IgD-negative memory B cell (primary cell): ENCODE data around the gene TMEM151A. TPM values are rescaled to one million over a fixed set of nuclear protein-coding genes. Genes with fewer than 3 reads are reported as not detected.
"Not testable (repeated sequence)": the region's sequence is repeated elsewhere in the genome, so short reads cannot be mapped to it uniquely, and the experiment has no call there.

Experiments used
- H3K27ac Mint-ChIP-seq, 3 donors: one replicate each; pipeline ENCODE4 v1.8.0; 2020 to 2022; ENCODE audit warnings: mild to moderate bottlenecking in 3 of 3, mixed read lengths in 3 of 3, moderate library complexity in 1 of 3
- H3K27me3 Mint-ChIP-seq: one replicate; pipeline ENCODE4 v1.8.0; 2021; ENCODE audit warnings: mixed read lengths
- H3K36me3 Mint-ChIP-seq: one replicate; pipeline ENCODE4 v1.8.0; 2020; ENCODE audit warnings: mild to moderate bottlenecking, mixed read lengths
- H3K4me1 Mint-ChIP-seq, 3 donors: one replicate each; pipeline ENCODE4 v1.8.0; 2020 to 2022; ENCODE audit warnings: mixed read lengths in 3 of 3, mild to moderate bottlenecking in 1 of 3
- H3K4me3 Mint-ChIP-seq, 4 donors: one replicate each; pipeline ENCODE4 v1.8.0; 2020 to 2022; ENCODE audit warnings: mild to moderate bottlenecking in 4 of 4, mixed read lengths in 4 of 4, moderate library complexity in 3 of 4
- H3K9me3 Mint-ChIP-seq, 3 donors: one replicate each; pipeline ENCODE4 v1.8.0; 2020 to 2021; ENCODE audit warnings: mixed read lengths in 3 of 3, mild to moderate bottlenecking in 1 of 3
- polyA plus RNA-seq: library from polyadenylated mRNA; unstranded; fragments of 300-500 nt; fragmentation: Illumina TruSeq; gene quantifications from one replicate; pipeline ENCODE4 v1.2.3, GENCODE V29; 2021

TMEM151A gene
- not detected for polyA plus RNA-seq

DNA sequence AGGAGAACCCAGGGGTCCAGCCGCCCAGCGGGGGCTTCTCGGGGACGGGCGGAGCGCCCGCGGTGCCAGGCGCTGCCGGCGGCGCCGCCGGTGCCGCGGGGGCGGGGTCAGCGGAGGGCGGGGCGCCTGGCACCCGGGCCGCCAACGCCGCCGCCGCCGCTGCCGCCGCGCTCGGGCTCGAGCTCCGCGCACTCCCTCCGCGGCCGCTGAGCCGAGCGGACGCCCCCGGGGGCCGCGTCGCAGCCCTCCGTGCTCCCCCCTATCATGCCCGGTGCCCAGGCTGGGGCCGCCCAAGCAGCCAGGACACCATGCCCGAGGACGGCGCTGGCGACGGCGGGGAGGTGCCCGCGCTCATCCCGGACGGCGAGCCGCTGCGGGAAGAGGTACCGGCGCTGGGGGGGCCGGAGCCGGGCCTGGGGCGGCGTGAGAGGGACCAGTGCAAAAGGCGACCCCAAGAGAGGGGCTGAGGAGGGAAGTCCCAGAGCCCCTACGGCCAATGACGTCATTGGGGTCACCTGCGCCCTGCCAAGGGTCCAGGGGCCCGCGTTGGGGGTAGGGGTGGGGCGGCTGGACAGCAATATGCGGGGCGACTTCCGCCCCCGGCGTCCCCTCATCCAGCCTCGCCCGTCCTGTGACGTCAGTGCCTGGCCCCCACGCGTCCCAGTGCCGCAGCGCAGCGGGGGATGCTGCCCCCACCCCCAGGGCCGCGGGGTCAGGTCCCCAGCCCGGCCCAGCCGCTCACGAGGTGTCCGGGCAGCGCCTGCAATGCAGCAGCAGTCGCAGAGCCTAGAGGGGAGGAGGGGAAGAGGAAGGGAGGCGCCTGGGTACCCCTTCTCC, at the start of gene TMEM151A:
TSS of gene TMEM151A (plus strand) at position 189 of the 837 bp plus-strand sequence. CDS start at position 309, 120 bp downstream.
- Mint-ChIP-seq H3K27me3 (peaks cover 15% of the 10 kb centered on the region), H3K27ac (peak within 1 kb of the TSS in 2 of 3 donors; percentile 74 to 83), H3K4me1 (peaks cover 13 to 22% (median 16%) of the 10 kb centered on the region in 3 donors), H3K9me3 (no peaks in the 10 kb centered on the region), H3K36me3 (peaks cover 4% of the 10 kb centered on the region), H3K4me3 (peak within 1 kb of the TSS; percentile 61 to 92 (median 88))

DNA sequence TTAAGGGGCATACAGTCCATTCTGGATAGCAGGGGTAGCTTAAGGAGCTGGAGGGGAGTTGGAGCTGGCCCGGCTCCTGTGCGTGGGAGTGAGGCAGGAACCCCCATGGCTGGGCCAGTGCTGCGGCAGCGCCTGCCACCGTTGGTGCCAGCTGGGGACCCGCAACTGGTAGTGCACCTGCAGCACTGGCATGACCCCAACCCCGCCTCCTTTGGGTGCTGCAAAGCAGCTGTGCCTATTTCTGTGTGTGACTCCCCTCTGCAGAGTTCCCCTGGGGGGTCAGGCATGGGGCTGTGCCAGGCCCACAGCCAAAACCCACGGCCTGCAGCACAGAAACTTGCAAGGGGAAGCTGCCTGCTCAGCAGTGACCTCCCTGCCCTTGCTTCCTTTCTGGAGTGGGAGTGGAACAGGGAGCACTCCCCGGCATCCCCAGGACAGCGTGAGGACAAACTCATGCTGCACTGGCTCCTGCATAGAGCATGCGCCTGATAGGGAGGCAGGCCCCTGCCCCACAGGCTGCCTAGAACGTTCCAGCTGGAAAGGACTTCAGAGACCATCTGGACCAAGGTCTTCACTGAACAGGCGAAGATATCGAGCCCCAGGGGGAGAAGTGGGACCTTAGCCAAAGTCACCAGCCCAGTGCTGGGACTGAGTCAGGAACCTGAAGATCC, 49.5 kb upstream of the TMEM151A start:
- Mint-ChIP-seq H3K27me3 (no peaks in the 10 kb centered on the region), H3K4me3 (no peak overlapping the region), H3K36me3 (no peaks in the 10 kb centered on the region), H3K9me3 (no peaks in the 10 kb centered on the region), H3K4me1 (peaks cover 0 to 4% (median 0%) of the 10 kb centered on the region in 3 donors), H3K27ac (peak overlapping the region in 1 of 3 donors; percentile 50)

DNA sequence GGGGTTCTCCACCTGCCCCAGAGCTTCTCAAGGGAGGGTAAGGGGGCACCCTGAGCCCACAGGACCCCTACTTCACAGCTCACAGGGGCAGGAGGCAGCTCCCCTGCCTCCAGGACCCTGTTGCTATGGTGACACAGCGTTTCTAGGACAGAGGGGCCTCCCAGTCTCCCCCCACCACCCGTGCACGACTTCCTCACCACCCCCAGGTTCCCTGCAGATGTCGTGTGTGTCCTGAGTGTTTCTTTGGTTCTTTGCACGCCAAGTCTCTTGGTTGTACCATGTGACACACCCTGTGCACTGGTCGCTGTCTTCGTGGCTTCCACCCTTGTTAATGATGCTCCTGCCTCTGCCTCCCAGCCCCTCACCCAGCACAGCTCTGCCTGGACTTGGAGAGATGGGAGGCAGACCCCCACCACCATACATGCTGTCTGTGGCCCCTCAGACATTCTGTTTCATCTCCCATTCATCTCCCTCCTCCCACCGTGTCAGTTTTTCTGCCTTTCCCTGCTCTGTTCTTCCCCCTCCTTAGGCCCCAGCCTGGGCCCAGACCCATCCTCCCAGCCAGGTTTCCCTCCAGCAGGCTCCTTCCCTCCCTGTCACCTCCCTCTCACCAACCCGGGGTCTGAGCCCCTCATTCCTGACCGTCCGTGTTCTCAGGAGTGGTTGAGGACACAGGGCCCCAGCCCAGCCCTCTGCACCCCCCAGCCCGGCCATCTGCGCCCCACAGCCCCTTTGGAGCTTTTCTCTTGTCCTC, 47.7 kb upstream of the TMEM151A start:
- H3K9me3 Mint-ChIP-seq = no peaks in the 10 kb centered on the region
- H3K27me3 Mint-ChIP-seq = no peaks in the 10 kb centered on the region
- H3K4me3 Mint-ChIP-seq = no peak overlapping the region
- no peaks in the 10 kb centered on the region for H3K36me3 Mint-ChIP-seq
- H3K4me1 Mint-ChIP-seq = peaks cover 0 to 9% (median 1%) of the 10 kb centered on the region in 3 donors
- H3K27ac Mint-ChIP-seq = peak overlapping the region in 1 of 3 donors; percentile 21

DNA sequence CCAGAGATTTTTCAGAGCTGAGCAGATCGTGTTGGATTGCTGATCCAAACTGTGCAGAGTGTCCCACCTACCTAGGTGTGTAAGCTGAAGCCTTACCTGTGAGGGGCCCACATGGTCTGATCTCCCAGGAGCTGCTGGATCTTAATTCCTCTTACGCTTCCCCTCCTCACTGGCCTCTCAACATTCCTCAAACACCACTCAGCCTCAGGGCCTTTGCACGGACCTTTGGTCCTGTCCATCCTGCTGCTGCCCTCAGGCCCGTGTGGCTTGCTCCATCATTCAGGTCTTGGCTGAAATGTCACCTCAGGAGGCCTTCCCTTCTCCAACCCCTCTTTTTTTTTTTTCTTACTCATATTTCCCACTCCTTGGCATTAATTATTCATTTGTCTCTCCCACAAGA, 44.4 kb upstream of the TMEM151A start:
- H3K27me3 Mint-ChIP-seq = no peaks in the 10 kb centered on the region
- peak overlapping the region in 1 of 4 donors; percentile 58 for H3K4me3 Mint-ChIP-seq
- peak overlapping the region in 2 of 3 donors; percentile 22 to 58 for H3K27ac Mint-ChIP-seq
- peaks cover 2 to 9% (median 3%) of the 10 kb centered on the region in 3 donors for H3K4me1 Mint-ChIP-seq
- no peaks in the 10 kb centered on the region for H3K36me3 Mint-ChIP-seq
- H3K9me3 Mint-ChIP-seq = no peaks in the 10 kb centered on the region

DNA sequence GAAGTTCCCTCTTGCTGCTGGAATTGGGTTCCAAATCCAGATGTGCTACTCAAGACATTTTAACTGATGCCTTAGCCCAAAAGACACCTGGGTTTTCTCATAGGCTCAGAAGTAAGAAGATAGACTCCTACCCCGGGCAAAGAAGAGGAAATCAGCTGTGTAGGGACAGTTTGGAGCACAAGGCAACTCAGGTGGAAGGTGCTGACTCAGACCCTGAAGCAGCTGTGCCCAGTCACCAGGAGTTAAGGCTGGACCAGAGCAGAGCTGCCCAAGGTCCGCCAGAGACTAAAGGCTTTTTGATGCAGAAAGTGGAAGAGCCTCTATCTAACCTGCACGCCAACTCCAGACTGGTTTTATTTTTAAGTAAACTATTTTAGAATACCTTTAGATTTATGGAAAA, 43.9 kb upstream of the TMEM151A start:
- no peaks in the 10 kb centered on the region for H3K9me3 Mint-ChIP-seq
- peak overlapping the region in 1 of 3 donors; percentile 58 for H3K27ac Mint-ChIP-seq
- H3K4me1 Mint-ChIP-seq = peaks cover 2 to 9% (median 3%) of the 10 kb centered on the region in 3 donors
- H3K27me3 Mint-ChIP-seq = no peaks in the 10 kb centered on the region
- H3K4me3 Mint-ChIP-seq = peak overlapping the region in 1 of 4 donors; percentile 58
- H3K36me3 Mint-ChIP-seq = no peaks in the 10 kb centered on the region

GRCh38 chr11:66248903-66249302, 42.8 kb upstream of the TMEM151A start:
- Mint-ChIP-seq H3K4me1 (peaks cover 3 to 9% (median 5%) of the 10 kb centered on the region in 3 donors), H3K9me3 (no peaks in the 10 kb centered on the region), H3K36me3 (no peaks in the 10 kb centered on the region), H3K4me3 (peak overlapping the region in 1 of 4 donors; percentile 31), H3K27ac (peak overlapping the region in 1 of 3 donors; percentile 74), H3K27me3 (no peaks in the 10 kb centered on the region)

DNA sequence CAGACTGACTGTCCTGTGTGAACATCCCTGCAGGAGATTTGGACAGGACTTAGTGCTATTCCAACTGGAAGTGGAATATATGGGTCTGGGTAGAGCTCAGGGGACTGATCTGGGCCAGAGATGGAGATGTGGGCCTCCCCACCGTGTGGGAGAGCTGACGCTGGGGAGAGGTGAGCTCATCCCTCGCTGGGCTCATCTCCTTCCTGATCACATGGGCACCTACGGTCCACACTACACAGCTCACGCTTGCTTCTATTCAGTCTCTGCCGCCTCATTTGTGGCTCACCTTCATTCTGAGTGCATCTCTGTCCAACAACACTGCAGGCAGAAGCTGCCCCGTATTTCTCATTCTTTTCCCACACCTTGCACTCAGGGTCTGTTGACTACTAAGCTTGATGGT, 39.9 kb upstream of the TMEM151A start:
- H3K36me3 Mint-ChIP-seq = no peaks in the 10 kb centered on the region
- H3K27ac Mint-ChIP-seq = peak overlapping the region in 2 of 3 donors; percentile 63 to 73
- peak overlapping the region in 1 of 4 donors; percentile 77 for H3K4me3 Mint-ChIP-seq
- H3K4me1 Mint-ChIP-seq = peaks cover 9 to 11% (median 11%) of the 10 kb centered on the region in 3 donors
- H3K27me3 Mint-ChIP-seq = no peaks in the 10 kb centered on the region
- H3K9me3 Mint-ChIP-seq = no peaks in the 10 kb centered on the region

- not testable (repeated sequence) for H3K9me3 Mint-ChIP-seq, H3K36me3 Mint-ChIP-seq, H3K27me3 Mint-ChIP-seq
- Mint-ChIP-seq H3K4me3 (peak overlapping the region in 1 of 4 donors; percentile 57), H3K27ac (peak overlapping the region; percentile 59 to 85 (median 68)), H3K4me1 (peaks cover 5 to 14% (median 11%) of the 10 kb centered on the region in 3 donors)
Measured at GRCh38 chr11:66253081-66253480, 38.6 kb upstream of the TMEM151A start.

- Mint-ChIP-seq H3K36me3 (no peaks in the 10 kb centered on the region), H3K4me3 (peak overlapping the region; percentile 95 to 96 (median 95)), H3K27ac (peak overlapping the region; percentile 82 to 95 (median 86)), H3K9me3 (no peaks in the 10 kb centered on the region), H3K4me1 (peaks cover 12 to 18% (median 13%) of the 10 kb centered on the region in 3 donors), H3K27me3 (no peaks in the 10 kb centered on the region)
Measured at GRCh38 chr11:66258473-66258893, 33.2 kb upstream of the TMEM151A start.

DNA sequence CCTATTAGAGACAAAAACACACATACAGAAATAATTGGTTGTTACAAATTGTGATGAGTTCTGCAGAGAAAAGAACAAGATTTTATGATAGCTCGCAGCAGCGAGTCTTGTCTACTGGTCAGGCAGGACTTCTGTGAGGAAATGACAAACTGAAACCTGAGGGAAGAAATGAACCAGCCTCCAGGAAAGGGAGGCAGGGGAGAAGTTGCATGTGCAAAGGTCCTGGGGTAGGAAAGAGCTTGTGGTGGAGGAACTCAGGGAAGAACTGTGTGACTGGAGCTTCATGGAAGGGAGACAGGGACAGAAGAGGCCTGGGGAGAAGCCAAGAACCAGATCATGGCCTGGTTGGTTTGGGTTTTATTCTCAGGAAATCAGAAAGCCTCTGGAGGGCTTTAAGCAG, 32.5 kb upstream of the TMEM151A start:
- no peaks in the 10 kb centered on the region for H3K36me3 Mint-ChIP-seq
- peak overlapping the region in 2 of 3 donors; percentile 89 to 95 for H3K27ac Mint-ChIP-seq
- H3K4me3 Mint-ChIP-seq = peak overlapping the region in 2 of 4 donors; percentile 76 to 95

GRCh38 chr11:66259956-66260355, 31.7 kb upstream of the TMEM151A start:
- Mint-ChIP-seq H3K4me3 (peak overlapping the region in 2 of 4 donors; percentile 20 to 95), H3K27me3 (no peaks in the 10 kb centered on the region), H3K9me3 (no peaks in the 10 kb centered on the region), H3K27ac (peak overlapping the region in 2 of 3 donors; percentile 89 to 95), H3K4me1 (peaks cover 12 to 20% (median 13%) of the 10 kb centered on the region in 3 donors), H3K36me3 (no peaks in the 10 kb centered on the region)

More for the DNA sequence above, 32.5 kb upstream of the TMEM151A start:
- H3K4me1 Mint-ChIP-seq = peaks cover 12 to 18% (median 13%) of the 10 kb centered on the region in 3 donors
- no peaks in the 10 kb centered on the region for H3K9me3 Mint-ChIP-seq
- no peaks in the 10 kb centered on the region for H3K27me3 Mint-ChIP-seq

- no peaks in the 10 kb centered on the region for H3K27me3 Mint-ChIP-seq
- no peaks in the 10 kb centered on the region for H3K36me3 Mint-ChIP-seq
- H3K9me3 Mint-ChIP-seq = no peaks in the 10 kb centered on the region
- peaks cover 10 to 17% (median 12%) of the 10 kb centered on the region in 3 donors for H3K4me1 Mint-ChIP-seq
- H3K4me3 Mint-ChIP-seq = peak overlapping the region in 1 of 4 donors; percentile 29
- H3K27ac Mint-ChIP-seq = peak overlapping the region in 2 of 3 donors; percentile 9 to 80
Measured at GRCh38 chr11:66261578-66261977, 30.1 kb upstream of the TMEM151A start.

DNA sequence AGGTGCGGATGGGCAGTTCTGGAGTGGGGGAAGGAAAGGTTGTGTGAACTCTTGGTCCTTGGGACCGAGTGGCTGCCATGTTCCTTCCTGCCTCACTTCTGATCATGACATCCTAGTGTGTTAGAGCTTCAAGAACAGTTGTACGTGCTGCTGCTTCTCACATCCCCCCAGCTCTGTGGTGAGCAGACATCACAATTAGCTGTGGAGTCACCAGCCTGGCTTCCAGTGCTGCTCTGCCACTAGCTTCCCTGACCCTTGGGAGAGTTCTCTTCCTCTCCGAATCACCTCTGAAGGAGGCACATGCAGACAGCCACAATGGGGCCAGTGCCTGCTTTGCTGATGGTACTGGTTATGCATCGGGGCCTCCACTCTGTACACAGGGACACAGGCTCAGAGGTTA, 29.5 kb upstream of the TMEM151A start:
- Mint-ChIP-seq H3K27me3 (no peaks in the 10 kb centered on the region), H3K4me3 (peak overlapping the region in 2 of 4 donors; percentile 30 to 62), H3K36me3 (no peaks in the 10 kb centered on the region), H3K27ac (peak overlapping the region in 1 of 3 donors; percentile 80), H3K9me3 (no peaks in the 10 kb centered on the region), H3K4me1 (peaks cover 7 to 14% (median 8%) of the 10 kb centered on the region in 3 donors)

DNA sequence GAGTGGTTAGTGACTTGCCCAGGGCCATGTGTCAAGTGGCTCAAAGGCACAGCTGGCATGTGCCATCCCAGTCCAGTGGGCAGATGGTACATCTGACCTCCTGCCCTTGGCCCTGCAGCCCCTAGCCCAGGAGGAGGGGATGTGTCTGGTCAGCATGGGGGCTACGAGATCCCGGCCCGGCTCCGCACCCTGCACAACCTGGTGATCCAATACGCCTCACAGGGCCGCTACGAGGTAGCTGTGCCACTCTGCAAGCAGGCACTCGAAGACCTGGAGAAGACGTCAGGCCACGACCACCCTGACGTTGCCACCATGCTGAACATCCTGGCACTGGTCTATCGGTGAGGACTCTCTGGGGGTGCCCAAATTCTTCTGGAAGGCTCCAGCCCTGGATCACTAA, 29.0 kb upstream of the TMEM151A start:
- H3K9me3 Mint-ChIP-seq = no peaks in the 10 kb centered on the region
- H3K27me3 Mint-ChIP-seq = no peaks in the 10 kb centered on the region
- H3K4me3 Mint-ChIP-seq = peak overlapping the region in 1 of 4 donors; percentile 62
- H3K4me1 Mint-ChIP-seq = peaks cover 7 to 16% (median 10%) of the 10 kb centered on the region in 3 donors
- no peaks in the 10 kb centered on the region for H3K36me3 Mint-ChIP-seq
- H3K27ac Mint-ChIP-seq = peak overlapping the region in 1 of 3 donors; percentile 56
